GM12874 (cell line): ENCODE measurements around the gene CRY1.

Source experiments
- CTCF ChIP-seq: IDR thresholded peaks from 2 replicates; pipeline ENCODE4 v1.5.1; 2011; ENCODE audit warnings: low read depth, mild to moderate bottlenecking, control low read depth, low read length, moderate library complexity; ENCODE audit not compliant: insufficient read depth

CRY1 gene

GRCh38 chr12:107053709-107054108 lies 39.6 kb downstream of the CRY1 start:
- no peak for TF ChIP-seq CTCF

- no peak for TF ChIP-seq CTCF
Measured at GRCh38 chr12:107045186-107045585, 48.2 kb downstream of the CRY1 start.

- TF ChIP-seq CTCF: no peak
Measured at GRCh38 chr12:107042801-107043200, 50.5 kb downstream of the CRY1 start.

GRCh38 chr12:107035733-107036132 lies 57.6 kb downstream of the CRY1 start:
- no peak for TF ChIP-seq CTCF

GRCh38 chr12:107033758-107034739 lies 59.3 kb downstream of the CRY1 start:
- TF ChIP-seq CTCF: no peak

GRCh38 chr12:107032266-107032665 lies 61.1 kb downstream of the CRY1 start:
- no peak for TF ChIP-seq CTCF

- TF ChIP-seq CTCF: no peak
Measured at GRCh38 chr12:107031061-107031460, 62.3 kb downstream of the CRY1 start.
